GDM1 (cell line): Measurements from ENCODE around the gene MSI1.
"Not testable (repeated sequence)": the region's sequence is repeated elsewhere in the genome, so short reads cannot be mapped to it uniquely, and the experiment has no call there.

Experiments
- DNase-seq: peaks from one replicate; lab custom pipeline; 2025; lab: John Stamatoyannopoulos, UW

MSI1 gene

GRCh38 chr12:120356567-120357030, 12.4 kb downstream of the MSI1 start:
- peak; percentile 78 for DNase-seq

GRCh38 chr12:120353556-120354317, 15.2 kb downstream of the MSI1 start:
- DNase-seq, result no peak

DNA sequence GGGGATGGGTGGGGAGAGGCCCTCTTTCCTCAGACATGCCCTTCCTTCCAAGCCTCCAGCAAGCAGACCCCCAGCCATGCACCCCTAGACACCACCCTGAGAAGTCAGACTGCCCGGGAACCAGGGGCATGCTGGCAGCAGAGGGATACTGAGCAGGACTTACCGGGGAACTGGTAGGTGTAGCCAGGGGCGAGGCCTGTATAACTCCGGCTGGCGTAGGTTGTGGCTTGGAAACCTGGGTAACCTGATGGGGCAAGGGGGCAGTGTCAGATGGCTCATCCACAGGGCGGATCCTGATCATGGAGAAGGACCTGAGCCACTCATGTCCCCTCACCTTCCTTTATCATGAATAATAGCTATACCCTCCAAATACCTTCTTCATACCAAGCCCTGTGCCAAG, 15.8 kb downstream of the MSI1 start:
- no peak for DNase-seq

- no peak for DNase-seq
Measured at GRCh38 chr12:120352117-120352516, 16.8 kb downstream of the MSI1 start.

DNA sequence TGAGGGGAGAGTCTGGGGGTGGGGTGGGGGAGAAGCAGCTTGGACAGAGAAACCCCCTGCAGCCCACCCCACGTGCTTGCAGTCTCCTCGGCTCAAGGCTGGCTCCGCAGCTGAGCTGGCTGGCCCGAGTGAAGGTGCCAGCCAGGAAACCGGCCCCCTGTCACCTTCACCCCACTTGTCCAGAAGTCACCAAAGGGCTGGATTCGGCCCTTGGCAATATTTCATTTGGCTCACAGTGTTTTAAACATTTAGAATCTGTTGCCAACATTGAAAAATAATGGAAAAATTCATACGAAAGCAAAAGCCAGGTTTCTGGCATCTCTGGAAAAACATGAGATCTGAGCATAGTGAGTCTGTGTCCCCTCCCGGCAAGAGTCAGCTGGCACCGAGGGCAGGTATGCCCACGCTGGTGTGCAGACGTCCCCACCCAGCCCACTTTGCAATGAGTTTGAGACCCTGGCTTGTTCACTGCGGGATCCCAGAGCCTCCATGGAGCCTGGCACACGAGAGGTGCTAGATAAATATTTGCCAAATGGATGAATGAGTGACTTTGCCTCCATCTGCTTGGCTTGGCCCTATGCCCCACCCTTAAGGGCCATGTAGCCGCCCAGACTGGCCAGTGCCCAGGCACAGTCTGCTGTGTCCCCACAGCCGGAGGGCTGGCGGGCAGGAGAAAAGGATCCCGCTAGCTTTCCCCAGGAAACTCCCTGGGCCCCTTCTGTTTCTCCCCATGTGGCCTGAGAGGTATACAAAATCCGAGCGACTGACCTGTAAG, 18.2 kb downstream of the MSI1 start:
- no peak for DNase-seq

GRCh38 chr12:120347766-120348165, 21.2 kb downstream of the MSI1 start:
- DNase-seq, result no peak

DNA sequence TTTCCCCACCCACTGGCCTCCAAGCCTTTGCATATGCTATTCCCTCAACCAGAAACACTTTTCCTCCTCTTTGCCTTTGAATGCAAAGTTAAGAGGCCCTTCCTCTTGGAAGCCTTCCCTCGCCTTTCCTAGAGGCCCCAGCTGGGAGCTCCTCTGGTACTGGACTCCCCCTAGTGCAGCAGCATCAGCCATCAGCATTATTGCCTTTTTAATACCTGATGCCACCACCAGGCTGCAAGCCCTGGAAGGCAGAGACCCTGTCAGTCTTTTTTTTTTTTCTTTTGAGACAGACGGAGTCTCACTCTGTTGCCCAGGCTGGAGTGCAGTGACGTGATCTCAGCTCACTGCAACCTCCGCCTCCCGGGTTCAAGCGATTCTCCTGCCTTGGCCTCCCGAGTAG, 22.3 kb downstream of the MSI1 start:
- no peak for DNase-seq

DNA sequence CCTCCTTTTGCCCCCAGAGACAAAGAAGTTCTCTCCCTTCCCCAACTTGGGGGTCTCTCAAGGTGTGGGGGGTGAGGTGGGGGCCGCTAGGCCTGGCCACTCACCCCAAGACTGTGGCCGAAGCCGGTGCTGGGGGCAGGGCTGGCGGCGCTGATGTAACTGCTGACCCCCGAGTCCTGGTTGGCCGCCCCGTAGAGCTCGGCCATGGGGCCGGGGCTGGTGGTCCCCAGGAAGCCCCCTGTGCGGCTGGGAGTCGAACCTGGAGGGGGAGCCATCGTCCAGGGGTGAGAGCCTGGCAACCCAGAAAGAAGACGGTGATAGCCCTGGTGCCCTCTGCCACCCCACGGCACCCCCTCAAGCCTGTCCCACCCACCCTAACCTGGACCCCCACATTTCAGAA, 22.9 kb downstream of the MSI1 start:
- DNase-seq, result no peak

DNA sequence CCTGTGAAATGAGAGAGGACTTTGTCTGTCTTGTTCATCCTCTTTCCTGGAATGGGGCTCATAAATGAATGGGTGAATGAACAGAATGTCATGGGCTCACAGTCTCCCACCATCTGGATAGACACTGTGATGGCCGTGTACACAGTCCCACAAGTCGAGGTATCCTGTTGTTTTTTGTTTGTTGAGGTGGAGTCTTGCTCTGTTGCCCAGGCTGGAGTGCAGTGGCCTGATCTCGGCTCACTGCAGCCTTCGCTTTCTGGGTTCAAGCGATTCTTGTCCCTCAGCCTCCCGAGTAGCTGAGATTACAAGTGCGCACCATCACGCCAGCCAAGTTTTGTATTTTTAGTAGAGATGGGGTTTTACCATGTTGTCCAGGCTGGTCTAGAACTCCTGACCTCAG, 25.3 kb downstream of the MSI1 start:
- DNase-seq, result no peak

GRCh38 chr12:120343039-120343537, 25.9 kb downstream of the MSI1 start:
- no peak for DNase-seq

DNA sequence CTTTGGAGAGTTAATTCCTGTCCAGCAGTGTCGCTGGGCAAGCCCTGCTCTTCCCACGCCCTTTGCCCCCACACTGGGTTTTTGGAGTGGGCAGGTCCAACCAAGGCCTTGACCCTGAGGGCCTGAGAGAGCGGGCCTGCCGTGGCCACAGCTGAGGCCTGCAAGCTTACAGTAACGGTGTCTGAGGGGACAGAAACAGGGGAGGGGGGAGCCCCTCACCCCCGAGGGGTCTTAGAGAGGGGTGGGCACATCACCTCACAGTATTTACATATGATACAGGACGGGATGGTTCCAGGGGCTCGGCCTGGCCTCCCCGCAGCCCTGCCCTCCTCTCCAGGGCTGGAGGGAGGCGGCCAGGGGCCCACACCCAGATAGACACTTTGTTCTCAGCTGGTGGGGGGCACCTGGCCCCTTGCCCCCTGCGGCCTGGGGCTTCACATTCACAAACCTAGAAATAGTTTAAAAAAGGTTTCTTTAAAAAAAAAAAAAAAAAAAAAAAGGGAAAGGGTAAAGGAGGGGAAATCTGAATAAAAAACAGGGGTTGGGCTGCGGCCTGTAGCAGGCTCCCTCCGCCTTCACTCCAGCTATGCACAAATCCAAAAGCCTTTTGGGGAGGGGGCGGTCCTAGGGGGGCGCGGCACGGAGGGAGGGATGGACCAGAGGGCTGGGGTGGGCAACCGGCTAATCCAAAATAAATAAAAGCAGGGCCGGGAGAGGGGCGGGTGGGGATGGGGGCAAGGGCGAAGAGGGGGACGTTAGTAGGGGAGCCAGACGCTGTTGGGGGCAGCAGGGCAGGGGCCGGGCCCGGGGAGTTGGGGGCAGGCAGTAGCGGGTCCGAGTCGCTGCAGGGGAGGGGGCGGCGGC, 26.6 kb downstream of the MSI1 start:
- DNase-seq, result no peak

DNA sequence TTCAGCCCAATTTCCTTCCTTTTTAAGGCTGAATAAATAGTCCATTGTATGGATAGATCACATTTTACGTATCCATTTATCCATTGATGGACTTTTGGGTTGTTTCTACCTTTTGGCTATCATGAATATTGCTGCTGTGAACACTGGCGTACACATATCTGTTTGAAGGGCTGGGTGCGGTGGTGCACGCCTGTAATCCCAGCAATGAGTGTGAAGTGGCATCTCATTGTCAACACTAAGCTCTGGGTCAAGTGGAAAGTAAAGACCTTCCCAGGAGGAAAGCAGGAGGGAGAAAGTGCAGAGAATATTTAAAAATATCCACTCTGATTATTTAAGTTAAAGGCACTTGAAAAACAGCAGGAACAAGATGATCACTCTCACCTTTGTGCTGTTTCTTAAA, 29.7 kb downstream of the MSI1 start:
- no peak for DNase-seq

GRCh38 chr12:120337730-120338129, 31.2 kb downstream of the MSI1 start:
- no peak for DNase-seq

DNA sequence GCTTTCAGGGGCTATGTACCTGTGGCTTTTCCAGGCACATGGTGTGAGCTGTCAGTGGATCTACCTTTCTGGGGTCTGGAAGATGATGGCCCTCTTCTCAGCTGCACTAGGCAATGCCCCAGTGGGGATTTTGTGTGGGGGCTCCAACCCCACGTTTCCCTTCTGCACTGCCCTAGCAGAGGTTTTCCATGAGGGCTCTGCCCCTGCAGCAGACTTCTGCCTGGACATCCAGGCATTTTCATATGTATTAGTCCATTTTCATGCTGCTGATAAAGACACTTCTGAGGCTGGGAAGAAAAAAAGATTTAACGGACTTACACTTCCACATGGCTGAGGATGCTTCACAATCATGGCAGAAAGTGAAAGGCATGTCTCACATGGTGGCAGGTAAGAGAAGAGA, 32.6 kb downstream of the MSI1 start:
- DNase-seq, result not testable (repeated sequence)

DNA sequence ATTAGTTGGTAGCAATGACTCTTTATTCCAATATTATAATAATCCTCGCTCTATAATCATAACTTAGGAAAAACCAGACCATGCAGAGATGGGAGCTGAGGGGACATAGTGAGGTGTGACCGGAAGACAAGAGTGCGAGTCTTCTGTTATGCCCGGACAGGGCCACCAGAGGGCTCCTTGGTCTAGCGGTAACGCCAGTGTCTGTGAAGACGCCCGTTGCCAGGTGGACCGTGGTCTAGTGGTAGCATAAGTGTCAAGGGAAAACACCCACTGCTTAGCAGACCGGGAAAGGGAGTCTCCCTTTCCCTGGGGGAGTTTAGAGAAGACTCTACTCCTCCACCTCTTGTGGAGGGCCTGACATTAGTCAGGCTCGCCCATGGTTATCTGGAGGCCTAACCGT, 33.5 kb downstream of the MSI1 start:
- DNase-seq, result not testable (repeated sequence)

GRCh38 chr12:120332523-120332922, 36.4 kb downstream of the MSI1 start:
- DNase-seq, result no peak

- DNase-seq, result no peak
Measured at GRCh38 chr12:120332041-120332440, 36.9 kb downstream of the MSI1 start.

GRCh38 chr12:120331390-120331789, 37.6 kb downstream of the MSI1 start:
- DNase-seq, result no peak

- DNase-seq, result no peak
Measured at GRCh38 chr12:120328228-120328627, 40.7 kb downstream of the MSI1 start.

- no peak for DNase-seq
Measured at GRCh38 chr12:120327593-120327992, 41.4 kb downstream of the MSI1 start, which contains the start of gene PLA2G1B. PLA2G1B (minus strand) TSS chr12:120327779; CDS start chr12:120327753, 26 bp downstream.

DNA sequence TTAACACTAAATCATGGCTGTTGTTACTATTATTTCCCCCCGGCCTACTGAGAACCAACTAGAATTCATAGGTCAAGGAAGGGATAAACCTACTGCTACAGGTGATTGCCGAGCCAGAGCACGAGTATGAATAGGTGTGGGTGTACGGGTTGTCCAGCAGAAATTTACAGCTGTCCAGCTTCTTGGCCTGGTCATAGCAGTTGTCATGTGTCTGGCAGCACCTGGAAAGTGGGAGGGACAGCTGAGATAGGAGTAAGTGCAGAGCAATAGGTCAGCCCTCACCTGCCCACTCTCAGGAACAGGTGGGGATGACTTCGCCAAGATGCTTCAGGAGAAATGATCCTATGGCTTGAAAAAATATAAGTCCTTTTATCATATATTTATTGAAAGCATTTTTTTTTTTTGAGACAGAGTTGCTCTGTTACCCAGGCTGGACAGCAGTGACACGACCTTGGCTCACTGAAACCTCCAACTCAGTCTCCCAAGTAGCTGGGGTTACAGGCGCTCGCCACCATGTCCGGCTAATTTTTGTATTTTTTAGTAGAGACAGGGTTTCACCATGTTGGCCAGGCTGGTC, 44.0 kb downstream of the MSI1 start:
- no peak for DNase-seq

GRCh38 chr12:120323772-120324171, 45.2 kb downstream of the MSI1 start:
- DNase-seq, result no peak
